HuH-7.5 (cell line): Measurements from ENCODE around the gene C1QL4.
A peak's percentile ranks its signal among the peaks of the same experiment; 100 is the strongest.

ENCODE experiments used
- DNase-seq: peaks from one replicate; pipeline ENCODE4 v3.0.0; 2011; ENCODE audit warnings: low spot score

C1QL4 gene

DNA sequence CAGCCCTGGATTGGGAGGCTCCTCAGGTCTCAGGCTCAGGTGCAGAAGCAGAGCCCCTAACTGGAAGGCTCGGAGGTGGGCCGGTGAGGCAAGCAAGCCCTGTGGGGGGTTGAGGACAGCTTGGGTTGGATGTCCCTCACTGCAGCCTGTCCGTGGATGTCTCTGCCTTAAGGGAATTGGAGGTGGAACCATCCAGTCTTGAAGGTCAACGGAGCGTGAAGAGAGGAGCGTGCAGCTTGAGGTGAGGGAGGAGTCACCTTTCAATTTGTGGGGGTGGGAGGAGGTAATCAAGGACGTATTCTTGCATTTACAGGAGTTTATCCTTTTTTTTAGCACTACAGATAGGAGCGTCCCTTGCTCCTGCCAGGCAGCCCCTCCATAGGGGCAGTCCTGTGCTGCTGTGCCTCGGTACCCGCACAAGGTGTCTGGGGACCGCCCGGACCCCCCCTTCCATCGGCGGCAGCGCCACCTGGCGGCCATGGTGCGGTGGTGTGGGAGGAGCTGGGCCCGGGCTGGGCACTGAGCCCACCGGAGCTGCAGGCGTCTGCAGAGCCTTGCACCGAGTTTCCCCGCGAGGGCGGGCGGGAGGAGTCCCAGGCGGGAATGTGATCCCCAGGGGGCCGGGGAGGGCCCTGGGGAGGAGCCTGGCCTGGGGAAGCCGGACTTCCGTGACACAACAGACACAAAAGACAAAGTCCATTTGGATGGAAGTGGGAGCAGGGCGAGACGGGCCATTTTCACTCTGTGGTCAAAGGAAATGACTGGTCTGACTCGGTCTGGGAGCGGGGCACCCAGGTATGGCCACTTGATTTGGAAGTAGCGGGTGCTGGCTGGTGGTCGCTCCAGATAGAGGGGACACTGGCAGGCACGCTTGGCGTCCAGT, 10.6 kb upstream of the C1QL4 start:
- DNase-seq: peak; percentile 99

DNA sequence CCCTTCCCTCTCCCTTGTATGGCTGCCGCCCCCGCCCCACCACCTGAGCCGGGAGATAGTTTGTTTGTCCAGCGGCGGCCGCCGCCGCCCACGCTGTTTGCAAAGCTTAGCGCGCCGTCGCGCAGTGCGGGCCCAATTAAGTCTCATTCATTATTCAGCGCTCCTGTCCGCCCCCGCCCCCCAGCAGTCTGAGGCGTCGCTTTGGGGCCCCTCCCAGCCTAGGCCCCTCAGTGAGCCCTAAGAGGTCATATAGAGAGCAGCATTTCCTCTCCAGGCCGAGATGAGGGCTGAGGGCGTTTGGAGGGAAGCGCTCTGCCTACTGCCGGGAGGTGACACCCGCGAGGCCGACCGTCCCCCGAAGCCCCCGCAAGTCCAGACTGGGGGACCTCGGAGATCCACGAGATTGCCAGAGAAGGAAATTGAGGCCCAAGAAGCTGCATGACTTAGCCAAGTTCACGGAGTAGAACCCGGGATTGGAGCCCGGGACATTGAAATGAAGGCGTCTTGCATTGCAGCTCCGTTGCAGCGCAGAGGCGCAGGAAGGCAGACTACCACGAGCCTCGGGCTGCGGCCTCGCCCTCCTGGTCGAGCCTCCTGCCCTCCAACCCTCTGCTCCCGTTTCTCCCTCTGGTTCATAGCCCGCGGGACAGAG, 9.8 kb upstream of the C1QL4 start, which contains the start of gene DNAJC22:
Gene DNAJC22 (plus strand): TSS at position 230 of the 652 bp plus-strand sequence. CDS start 1,985 bp downstream, outside the sequence.
- no peak for DNase-seq

DNA sequence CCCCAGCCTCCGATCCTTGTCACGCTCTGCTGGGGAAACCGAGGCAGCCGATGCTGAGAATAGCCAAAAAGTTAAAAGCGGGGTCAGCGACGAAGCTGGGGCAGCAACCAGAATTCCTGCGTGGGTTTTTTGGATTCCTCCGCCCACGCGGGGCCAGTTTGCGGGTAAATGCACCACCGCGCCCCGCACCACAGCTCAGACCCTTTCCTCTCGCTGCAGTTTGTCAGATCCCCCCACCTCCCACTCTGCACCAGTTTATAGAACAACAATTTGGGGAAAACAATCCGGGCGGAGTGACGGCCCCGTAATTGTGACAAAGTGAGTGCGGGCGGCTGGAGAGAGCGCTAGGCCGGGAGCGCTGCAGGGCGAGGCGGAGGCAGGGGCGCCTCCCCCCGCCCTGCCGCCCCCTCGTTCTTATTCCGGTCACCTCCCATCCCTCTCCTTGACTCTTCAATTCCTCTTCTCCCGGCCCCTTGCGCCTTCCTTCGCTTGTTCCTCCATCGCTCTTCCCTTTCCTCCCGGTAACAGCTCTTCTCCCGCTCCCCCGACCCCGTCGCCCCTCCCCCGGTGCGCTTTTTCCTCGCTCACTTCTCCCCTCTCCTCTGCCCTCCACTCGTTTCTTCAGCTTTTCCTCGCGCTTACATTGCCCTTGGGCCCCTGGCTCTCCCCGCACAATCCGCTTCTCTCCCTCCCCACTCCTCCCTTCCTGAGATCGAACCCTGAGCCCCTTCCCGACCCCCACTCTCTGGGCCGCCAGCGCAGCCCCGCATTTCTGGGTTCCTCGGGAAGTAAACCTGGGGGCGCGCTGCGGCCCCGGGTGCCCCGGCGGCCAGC, 9.1 kb upstream of the C1QL4 start:
- DNase-seq: no peak

DNA sequence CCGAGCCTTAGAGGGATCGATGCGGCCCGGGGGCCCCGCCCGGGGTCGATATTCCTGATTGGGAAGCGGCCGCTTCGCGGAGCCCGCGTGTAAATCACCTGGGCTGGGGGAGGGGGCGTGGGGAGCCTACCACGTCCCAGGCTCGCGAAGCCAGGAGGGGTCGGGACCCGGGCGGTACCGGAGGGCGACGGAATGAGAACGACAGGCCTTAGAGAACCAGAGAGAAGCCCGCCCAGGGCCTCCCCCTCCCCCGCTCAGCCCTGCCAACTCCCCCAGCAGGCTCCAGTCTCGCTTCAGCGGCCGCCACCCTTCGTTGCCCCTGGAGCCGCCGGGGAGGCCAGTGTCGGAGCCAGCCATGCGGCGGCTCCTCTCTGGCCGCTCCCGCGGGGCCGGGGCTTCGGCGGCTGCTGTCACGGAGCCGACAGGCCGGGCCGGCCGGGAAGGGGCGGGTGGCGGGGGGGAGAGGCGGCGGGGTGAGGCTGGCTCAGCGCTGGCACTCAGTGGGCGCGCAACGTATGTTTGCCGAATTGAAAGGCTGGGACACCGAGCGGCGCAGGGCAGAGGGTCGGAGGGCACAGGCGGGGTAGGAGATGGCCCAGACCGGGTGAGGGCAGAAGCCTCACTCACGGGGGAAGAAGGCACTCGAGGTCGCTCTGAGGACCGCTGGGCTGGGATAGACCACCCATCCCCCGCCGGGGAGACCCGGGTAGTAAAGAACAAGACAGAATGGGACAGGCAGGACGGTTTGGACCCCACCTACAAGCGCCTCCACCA, 8.2 kb upstream of the C1QL4 start:
- peak; percentile 75 for DNase-seq

DNA sequence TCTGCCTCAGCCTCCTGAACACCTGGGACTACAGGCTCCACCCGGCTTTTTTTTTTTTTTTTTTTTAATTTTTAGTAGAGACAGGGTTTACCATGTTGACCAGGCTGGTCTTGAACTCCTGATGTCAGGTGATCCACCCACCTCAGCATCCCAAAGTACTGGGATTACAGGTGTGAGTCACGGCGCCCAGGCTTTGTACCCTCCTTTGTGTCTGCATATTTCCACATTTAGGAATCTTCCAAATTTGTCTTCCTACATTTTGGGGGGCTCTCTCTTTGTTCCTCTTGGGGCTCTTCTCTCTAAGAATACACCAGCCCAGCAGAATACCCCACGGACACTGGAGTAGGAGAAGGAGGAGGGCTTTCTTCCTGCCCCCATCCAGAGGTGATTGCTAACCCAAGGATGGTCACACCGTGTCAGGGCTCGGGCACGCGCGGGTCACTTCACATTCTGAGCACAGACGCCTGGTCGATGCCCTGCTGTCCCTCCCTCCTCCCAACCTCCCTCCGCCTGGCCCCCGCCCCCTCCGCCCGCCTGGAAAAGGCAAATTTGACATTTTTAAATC, 7.6 kb upstream of the C1QL4 start:
- DNase-seq: no peak

DNA sequence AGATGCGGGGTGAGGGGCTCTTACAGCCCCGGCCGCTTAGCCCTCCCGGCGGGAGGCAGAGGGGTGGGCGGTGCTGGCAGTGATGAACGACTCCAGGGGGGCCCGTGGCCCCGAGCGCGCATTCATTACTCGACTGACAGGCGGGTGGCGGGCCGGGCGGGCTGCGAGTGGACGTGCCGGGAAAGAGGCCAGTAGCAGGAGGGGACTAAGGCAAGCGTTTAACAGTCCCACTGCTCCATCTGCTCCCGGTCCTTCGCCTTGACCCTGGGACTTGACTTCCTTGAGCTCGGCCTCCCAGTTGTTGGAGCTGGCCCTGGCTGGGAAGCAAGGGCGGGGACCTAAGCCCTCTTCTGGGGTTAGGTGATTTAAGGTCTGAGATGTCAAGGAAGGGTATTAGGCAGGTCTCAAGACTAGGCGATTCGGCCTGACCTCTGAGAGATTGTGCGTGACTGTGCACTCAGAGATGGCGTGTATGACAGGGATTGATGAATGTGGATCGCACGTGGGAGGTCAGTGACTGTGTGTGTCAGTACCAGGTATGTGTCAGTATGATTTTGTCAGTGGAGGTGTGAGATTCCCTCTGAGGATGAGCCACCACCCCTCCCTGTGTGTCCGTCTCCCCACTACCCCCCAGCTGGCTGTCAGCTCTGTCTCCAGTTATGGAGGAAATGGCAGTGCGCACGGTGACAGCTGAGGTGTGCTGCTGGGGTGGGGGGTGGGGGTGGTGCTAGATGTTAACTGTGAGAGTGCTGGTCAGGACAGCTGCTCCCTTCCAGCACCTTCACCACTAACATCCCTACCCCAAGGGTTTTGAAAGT, 6.1 kb upstream of the C1QL4 start:
- no peak for DNase-seq

DNA sequence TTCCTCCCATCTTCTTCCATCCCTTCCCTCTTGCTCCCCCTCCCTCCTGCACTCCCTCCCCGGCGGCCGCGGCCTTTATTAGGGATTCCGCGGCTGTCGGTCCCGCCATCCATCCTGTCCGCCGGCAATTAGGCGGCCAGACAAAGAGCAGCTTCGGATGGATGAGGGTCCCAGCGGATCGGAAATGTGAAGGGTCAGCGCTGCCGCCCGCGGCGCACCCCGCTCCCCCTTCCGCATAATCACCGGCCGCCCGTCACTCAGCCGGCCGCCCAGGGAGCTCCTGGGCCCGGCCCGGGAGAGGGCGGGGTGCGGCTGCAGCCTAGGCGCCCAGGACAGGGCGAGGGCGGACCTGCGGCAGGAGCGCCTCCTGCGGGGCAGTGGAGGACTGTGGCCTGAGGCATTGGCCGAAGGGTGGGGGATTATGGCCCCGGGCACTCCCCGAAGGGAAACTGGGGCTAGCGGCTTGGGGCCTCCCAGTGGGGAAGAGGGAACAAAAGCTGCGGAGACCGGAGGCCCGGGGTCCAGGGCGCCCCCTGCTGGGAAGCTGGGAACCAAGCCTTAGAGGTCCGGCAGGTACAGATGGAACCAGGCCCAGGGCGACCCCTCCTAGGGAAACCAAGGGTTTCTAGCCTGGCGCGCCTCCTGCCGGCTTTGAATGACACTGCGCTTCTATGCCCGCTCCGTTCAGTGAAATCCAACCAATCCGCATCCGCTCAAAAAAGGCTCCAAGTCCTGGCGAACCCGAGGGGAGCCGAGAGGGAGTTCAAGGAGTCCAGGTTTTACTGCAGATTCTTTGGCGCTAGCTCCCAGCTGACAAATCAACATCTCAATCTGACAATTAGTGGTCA, 5.3 kb upstream of the C1QL4 start:
- DNase-seq: peak; percentile 98

DNA sequence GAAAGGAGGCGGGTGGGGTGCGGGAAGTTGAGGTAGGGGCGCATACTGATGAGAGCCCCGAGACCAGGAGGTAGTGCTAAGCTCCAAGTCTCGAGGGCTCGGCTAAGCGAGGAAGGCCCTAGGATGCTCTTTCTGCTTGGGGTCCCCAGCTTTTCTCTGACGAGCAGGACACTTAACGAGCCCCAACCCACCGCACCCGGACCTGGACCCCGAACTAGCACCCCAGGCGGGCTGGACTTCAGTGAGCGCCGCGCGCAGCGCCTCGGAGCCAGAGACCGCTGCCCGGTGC, 4.7 kb upstream of the C1QL4 start:
- no peak for DNase-seq

DNA sequence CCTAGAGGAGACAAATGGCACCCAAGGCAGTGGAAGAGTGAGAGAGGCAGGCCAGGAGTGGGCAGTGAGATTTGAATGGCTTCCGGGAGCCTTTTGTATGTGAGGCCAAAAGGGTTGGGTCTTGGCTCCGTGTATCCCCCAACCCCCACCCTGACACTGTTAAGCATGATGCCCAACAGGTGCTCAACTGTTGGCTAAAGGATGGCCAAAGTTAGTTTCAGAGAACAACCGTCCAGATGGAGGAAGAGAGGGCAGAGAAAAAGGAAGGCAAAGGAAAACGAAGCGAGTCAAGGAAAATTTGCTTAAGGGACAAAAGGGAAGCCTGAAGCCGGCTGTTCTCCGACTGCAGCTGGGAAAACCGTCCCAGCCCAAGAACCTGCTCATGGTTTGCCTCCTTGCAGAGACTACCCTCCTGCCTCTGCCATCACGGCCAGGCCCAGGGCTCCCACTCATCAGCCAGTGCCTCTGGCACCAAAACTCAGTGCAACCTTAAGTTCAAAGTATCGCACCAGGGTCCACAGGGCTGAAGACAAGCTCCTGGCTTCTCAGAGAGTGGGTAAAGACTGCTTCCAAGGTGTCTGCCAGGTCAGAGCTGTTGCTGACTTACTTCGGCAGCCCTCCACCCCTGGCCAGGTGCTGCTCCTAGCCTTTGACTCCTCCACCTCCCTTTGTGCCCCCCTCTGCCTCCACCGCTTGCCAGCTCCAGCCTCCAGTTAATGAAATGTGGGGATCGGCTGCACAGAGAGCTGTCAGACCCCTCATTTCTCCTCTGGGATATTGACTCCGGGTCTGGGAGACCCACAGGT, 4.2 kb upstream of the C1QL4 start:
- no peak for DNase-seq

DNA sequence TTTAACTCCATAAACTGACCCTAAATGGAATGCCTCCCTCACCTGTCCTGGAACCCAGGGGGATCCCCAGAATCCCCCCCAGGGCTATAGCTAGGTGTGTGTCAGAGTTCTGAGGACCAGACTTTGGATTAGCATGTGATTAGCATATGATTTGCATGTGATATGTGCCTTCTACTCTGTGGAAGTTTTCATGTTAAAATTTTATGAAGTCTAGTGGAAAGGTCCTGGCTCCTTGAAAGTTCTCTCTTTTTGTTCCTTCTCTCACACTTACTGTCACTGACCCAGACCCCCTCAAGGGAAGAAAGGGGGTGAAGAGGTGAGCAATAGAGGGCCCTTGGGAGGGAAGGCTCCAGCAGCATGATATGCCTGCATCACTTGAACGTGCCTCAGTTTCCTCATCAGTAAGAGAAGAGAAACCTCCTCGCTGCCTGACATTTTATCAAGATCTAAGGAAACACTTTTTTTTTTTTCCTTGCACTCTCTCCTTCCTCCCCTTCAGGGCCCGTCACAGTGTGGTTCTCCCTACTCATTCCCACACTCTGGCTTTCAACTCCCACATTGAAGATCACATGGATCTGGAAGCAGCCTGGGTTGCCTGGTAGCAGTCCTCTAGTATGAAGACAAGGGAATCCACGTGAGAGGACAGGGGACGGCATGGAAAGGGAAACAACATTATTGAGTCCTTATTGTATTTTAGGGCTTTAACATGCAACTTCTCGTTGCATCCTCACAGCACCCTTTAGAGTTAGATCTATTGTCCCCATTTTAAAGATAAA, 3.3 kb upstream of the C1QL4 start:
- no peak for DNase-seq

DNA sequence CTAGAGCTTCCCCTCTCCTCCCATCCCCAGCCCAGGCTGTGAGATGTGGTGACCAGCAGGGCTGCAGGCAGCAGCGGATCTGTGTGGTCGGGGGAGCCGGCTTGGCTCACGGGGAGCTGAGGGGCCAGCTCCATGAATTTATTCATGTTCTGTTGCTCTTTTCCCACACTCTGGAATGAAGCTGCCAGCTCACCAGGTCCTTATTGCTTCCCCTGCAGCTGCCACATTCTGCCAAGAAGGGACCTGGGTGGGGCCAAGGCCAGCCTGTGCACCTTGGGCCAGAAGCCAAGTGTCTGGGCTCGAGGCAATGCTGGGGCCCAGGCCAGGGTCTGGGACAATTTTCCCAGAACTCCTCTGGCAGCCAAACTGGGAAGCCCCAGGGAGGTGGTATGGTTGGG, 2.5 kb upstream of the C1QL4 start:
- no peak for DNase-seq

DNA sequence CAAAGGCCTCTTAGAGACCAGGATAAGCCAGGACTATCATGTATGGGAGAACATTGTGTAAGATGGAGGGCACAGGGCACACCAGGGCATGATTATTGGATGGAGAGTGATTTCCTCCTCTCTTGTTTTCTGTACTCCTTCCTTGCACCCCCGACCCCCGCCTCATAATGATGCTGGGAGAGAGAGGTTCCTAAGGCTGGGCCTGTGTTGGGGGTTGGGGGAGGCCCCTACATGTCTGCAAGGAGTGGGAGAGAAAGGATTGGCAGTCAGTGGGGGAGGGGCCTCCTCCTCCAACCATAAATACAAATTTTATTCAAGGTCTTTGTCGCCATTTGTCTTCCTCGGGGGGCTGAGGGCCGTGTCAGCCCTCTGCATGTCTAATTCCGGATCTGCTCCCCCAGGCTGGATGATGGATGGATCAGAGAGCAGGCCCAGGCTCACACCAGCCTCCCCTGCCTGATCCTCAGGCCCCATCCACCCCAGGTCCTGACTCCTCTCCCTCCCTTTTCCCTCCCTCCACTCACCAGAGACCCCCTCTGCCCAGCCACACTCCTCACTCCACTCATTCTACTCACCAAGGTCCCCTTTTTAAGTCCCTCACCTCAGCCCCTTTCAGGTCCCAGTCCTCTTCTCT, 2.0 kb upstream of the C1QL4 start:
- no peak for DNase-seq

DNA sequence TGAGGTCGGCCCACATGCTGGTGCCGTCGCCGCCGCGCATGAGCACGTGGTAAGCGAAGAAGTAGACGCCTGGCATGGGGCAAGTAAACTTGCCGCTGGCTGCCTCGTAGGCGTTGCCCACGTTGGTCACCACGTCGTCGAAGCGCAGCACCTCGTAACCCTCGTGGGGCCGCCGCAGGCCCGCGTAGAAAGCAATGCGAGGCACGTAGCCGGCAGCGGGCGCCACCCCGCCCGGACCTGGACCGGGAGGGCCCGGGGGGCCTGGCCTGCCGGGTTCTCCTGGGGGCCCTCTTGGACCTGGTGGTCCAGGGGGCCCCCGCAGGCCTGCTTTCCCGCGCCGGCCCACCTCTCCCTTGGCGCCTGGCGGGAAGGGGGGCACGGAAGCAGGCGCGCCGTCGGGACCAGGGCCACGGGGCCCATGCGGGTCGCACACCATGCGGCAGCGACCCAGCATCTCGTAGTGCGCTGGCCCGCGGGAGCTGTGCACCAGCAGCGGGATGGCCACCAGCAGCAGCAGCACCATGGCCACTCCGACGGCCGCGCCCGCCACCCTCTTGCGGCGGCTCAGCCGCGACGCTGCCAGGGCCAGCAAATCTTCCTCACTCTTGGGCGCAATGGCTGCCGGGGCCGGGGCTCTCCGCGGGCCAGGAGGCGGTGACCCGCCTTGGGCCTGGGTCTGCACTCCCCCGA, 888 bp downstream of the C1QL4 start:
- DNase-seq: no peak

DNA sequence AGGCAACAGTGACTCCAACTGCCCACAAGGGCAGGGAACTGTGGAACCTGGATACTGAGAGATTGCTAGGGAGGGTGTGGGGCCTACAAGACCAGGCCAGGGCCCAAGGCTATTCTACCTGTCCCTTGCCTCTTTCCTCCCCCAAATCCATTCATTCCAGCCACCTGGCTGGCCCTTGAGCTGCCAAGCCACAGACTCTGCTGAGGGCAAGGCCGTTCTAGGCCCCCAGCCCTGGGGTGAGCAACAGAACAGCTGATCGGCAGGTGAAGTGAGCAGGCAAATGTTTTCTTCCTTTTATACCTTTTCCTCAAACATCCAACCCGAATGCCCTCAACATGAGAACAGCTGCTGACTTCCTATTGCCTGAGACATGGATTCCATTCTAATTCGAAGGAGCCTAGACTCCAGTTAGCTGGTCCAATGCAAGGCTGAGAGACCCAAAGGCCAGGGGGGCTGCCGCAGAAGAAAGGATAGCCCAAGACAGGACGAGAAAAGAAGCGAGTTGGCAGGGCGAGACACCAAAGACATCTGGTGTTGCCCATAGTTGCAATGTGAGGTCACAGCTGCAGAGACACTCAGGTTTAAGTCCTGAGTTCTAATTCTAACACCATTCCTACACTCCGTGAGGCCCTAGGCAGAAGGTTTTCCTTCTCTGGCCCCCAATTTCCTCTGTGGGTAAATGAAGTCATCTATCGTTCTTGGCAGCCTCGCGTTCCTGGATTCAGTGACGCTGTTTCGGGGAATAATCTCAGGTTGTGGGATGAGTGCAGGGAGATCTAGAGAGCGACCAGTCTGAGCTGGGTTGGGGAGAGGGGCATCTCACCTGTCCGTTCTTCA, 1.7 kb downstream of the C1QL4 start:
- no peak for DNase-seq

DNA sequence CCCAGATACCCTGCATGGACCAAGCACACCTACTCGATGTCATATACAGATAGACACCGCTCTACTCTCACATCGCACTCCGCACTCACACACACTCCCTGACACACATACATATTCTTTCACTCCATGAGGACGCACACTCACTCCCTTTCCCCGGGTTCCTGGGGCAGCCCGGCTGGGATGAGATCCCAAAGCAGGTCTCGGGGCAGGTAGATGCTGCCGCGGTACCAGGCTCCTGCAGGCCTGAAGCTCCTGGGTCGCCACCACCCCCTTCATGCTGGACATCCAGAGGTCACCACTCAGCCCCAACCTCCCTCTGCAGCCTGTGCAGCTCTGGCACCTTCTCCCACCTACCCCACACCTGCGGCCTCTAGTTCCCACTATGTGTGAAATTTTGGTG, 2.3 kb downstream of the C1QL4 start:
- DNase-seq: no peak

DNA sequence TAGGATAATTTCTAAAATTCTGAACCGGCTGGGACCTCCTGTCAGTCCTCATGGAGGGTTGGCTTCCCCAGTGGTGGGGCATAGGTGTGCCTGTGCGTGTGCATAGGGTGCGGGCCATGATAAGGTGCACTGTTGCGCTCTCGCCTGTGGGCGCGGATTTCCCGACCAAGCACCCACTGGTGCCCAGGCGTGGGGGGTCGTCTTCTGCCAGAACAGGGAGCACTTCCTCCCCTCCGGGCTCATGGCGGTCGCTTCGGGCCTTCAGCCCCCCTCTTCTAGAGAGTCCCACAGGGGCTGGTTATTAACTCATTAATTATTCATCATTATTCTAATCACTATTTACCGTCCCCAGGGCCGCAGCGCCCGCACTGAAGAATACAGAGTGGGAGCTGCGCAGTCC, 2.8 kb downstream of the C1QL4 start:
- DNase-seq: no peak
